ENCODE measurements around the gene DHRS9. TPM values are rescaled to one million over a fixed set of nuclear protein-coding genes. Genes with fewer than 3 reads are reported as not detected.
"Not testable (repeated sequence)": the region's sequence is repeated elsewhere in the genome, so short reads cannot be mapped to it uniquely, and the experiment has no call there.

DHRS9 gene
- total RNA-seq, 1 experiment from 2014 or later: 2.5 TPM

- DNase-seq (ENCODE audit: low read depth): peak; percentile 92
These were observed 26.3 kb downstream of the DHRS9 start for GRCh38 chr2:169095621-169096105.

DNA sequence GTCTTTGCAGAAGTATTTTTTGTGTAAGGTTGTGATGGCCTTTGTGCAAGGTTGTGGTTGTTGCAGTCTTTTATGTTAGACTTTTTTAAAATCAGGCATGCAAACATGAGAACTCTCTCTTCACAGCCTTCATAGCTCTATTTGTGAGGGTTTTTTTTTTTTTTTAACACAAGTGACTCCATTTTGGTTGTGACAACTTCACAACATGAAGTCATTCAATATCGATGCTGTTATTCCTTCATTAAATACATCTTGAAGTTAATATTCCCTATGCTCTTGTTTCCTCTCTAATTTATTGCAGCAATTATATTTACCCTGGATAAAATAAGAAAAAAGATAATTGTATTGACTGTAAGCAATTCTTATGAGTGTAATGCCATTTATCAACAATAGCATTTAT lies 35.5 kb downstream of the DHRS9 start:
- no peak for DNase-seq (ENCODE audit: low read depth)

GRCh38 chr2:169105476-169105875 lies 36.1 kb downstream of the DHRS9 start:
- DNase-seq (ENCODE audit: low read depth): no peak

- DNase-seq (ENCODE audit: low read depth): no peak
These were observed 36.8 kb downstream of the DHRS9 start for GRCh38 chr2:169106134-169106533.

DNA sequence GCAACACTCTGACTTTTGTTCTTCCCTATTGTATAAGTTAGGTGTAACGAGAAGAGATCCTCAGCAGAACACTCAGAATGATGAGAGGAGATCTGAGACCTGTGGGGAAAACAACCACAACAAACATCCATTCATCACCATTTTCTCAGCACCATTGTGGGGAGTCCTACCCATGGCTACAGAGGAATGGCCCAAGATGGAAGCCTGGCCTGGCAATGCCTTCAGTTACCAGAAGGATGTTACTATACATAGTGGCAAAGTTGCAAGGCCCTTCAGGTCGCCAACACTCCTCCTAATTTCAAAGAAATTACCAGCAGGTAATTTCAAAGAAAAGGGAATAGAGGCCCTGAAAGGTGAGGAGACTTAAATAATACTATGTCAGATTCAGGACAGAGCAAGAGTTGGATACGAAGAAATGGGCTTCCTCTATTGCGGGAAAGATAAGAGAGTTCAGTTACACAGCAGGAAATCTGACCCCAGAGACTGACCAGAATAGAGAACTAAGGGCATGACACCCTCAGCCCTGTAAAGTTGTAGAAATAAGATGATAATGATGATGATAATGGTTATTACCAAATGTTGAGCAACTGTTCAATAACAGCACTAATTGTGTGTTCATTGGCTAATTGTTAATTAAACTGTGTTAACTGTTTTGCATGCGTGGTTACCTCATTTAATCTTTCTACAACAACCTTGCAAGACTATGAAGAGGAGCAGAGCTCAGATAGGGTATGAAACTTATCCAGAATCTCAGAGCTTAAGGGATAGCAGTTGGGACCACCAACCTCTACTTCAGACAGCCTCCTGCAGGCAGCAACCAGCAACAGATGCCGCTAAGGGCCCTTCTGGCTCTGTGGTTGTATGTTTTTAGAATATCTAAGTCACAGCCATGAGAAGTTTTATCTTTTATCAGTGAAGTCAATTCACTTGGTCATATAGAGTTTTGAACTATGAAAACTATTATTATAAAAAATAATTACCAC lies 37.5 kb downstream of the DHRS9 start:
- no peak for DNase-seq (ENCODE audit: low read depth)

GRCh38 chr2:169107645-169108044 lies 38.3 kb downstream of the DHRS9 start:
- DNase-seq (ENCODE audit: low read depth): no peak

GRCh38 chr2:169108099-169108884 lies 38.9 kb downstream of the DHRS9 start:
- no peak for DNase-seq (ENCODE audit: low read depth)

GRCh38 chr2:169109502-169110409 lies 40.4 kb downstream of the DHRS9 start:
- DNase-seq (ENCODE audit: low read depth): peak; percentile 69

GRCh38 chr2:169110419-169110818 lies 41.1 kb downstream of the DHRS9 start:
- no peak for DNase-seq (ENCODE audit: low read depth)

DNA sequence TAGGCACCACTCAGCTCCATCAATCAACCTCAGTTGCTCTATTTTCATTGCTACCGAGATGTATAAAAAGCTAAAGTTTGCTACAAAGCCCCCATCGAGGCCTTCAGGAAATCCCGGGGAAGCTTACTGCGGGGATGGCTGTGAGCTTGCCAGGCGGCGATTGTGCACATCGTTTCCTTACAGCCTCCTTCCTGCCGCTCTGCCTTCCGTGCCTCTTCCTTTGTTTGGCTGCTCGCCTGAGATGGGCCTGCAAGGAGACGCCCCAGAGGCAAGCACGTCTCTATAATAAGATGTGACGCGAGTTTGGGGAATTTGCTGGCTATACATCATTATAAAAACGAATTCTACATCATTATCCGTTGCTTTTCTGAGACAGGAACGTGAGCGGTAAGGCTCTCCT lies 41.6 kb downstream of the DHRS9 start:
- DNase-seq (ENCODE audit: low read depth): no peak

DNA sequence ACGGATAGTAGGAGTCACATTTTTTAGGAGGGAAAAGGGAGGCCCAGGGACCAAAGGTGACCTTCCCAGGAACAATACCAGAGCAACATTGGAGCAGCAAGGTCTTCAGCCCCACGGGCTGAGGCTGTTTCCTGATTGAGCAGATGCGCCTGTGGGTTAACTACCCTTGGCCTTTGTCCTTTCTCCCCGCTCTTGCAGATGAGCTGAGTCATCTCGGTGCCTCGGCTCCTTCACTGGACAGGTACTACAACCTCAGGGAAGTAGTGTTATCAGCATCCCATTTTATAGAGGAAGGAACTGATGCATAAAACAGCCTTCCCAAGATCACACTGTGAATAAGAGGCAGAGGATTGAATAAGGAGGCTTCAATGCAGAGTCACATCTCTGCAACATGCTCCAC lies 43.5 kb downstream of the DHRS9 start:
- no peak for DNase-seq (ENCODE audit: low read depth)

- no peak for DNase-seq (ENCODE audit: low read depth)
These were observed 44.7 kb downstream of the DHRS9 start for GRCh38 chr2:169114056-169114455.

DNA sequence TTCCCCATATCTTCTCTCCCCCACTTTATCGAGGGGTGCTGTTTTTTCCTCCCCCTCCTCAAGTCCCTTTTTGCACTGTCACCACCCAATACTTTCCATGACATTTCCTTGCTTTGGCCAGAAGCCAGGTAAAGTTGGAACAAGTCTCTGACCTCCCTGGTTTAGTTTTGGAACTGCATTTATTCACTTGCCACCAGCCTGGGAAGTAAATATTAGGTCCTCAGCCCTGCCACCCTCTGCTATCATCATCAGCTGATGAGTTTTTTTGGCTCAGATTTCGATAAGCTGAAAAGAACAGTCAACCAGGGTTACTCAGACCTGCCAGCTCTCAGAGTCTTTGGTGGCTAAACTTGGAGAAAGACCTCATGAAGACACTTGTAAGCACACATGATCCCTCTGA lies 47.0 kb downstream of the DHRS9 start:
- DNase-seq (ENCODE audit: low read depth): no peak

DNA sequence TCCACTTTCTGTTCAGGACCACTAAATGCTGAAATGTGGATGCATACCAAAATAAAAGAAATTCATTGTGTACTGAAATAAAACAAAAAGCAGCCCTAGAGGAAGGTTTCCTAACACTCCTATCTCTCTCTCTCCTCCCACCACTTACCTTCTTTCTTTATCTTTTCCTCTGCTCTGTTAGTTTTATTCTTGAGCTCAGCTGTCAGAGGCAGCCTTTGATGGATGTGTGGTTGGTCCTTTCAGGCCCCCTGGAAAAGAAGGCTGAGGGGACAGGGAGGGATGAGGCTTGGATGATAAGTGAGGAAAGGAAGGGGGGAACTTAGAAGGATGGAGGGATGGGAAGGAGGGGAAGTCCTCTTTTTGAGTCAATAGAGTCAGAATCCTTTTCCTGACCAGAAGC lies 47.6 kb downstream of the DHRS9 start:
- DNase-seq (ENCODE audit: low read depth): no peak

- DNase-seq (ENCODE audit: low read depth): no peak
These were observed 48.7 kb downstream of the DHRS9 start for GRCh38 chr2:169118060-169118459.

- DNase-seq (ENCODE audit: low read depth): no peak
These were observed 49.9 kb downstream of the DHRS9 start for GRCh38 chr2:169119123-169119760.

GRCh38 chr2:169119851-169120250 lies 50.5 kb downstream of the DHRS9 start:
- DNase-seq (ENCODE audit: low read depth): no peak

GRCh38 chr2:169129703-169130243 lies 60.4 kb downstream of the DHRS9 start:
- DNase-seq (ENCODE audit: low read depth): no peak

DNA sequence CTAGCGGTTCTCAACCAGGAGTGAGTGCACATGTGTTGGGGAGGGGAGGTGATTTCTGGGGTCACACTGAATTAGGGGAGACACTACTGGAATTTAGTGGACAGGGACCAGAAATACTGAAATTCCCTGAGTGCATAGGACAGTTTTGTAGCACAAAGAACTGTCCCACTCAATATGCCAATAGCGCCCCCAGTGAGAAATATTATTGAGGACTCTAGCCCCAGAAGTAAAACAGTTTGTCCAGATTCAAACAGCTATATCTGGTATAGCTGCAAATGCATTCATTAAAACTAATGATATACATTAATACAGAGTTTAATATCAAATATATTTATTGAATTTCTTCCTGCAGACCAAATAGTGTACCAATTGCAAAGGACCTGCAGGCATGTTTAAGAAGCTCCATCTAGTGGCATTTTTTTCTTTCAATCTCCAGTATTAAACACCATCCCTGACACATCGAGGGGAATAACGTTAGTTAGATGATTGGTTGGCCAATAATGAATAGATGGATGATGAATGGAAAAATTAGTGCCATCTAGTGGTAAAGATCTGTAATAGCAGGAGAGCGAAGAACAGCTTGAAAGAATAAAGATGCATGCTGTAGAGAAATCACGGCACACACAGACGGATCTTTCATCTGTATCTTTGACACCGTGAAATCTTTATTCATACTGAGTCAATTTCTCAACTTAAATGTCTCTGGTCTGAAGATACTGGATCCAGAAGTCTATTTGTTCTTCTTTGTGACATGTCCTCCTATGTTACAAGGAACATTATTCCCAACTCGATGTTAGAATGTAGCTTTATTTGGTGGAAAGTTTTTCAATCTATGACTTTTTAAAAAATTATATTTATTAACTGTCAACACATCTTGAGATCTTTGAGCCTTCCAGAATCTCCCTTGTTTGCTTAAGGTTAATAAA lies 62.5 kb downstream of the DHRS9 start:
- DNase-seq (ENCODE audit: low read depth): peak; percentile 46

DNA sequence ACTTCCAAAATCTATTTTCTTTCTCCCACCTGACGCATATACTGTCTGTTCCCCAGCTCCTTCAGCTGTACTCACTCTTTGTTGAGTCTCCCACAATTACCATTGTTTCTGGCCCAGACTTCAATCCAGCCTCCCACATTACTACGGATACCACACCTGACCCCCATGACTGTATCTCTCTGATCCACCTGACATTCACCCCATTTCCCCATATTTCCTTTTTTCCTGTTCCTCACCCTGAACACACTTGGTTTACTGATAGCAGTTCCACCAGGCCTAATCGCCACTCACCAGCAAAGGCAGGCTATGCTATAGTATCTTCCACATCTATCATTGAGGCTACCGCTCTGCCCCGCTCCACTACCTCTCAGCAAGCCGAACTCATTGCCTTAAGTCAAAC lies 64.9 kb downstream of the DHRS9 start:
- not testable (repeated sequence) for DNase-seq (ENCODE audit: low read depth)

Data from Daoy (cell line).